ENCODE data around the gene LPP. TPM values are rescaled to one million over a fixed set of nuclear protein-coding genes. Genes with fewer than 3 reads are reported as not detected.

Gene LPP
- polyA plus RNA-seq, 3 donors, result 14.1 to 23.2 (median 15.3) TPM

GRCh38 chr3:188122571-188123169 lies 31.3 kb upstream of the LPP start:
- H3K4me1 ChIP-seq (ENCODE audit: control insufficient read depth in 1 of 2, insufficient read depth in 2 of 2, low read length in 2 of 2), result peaks cover 28 to 38% of the 10 kb centered on the region in 2 donors
- H3K4me1 Mint-ChIP-seq, result peaks cover 35% of the 10 kb centered on the region
- no peak overlapping the region for H2AFZ ChIP-seq (ENCODE audit: insufficient read depth, low read depth, low read length, poor library complexity, severe bottlenecking)
- H3K9me3 ChIP-seq (replicated peaks in 1 of 2; ENCODE audit: control insufficient read depth in 1 of 2, insufficient read depth in 1 of 2, low read length in 2 of 2), result no peaks in the 10 kb centered on the region
- no peak for TF ChIP-seq CTCF (IDR thresholded peaks at IDR 0.05)
- no peak overlapping the region for H3K4me3 Mint-ChIP-seq
- peaks cover under 1 to 3% (median 2%) of the 10 kb centered on the region in 3 donors for H3K27me3 Mint-ChIP-seq (ENCODE audit: low read depth in 3 of 3)
- H3K9me3 Mint-ChIP-seq, result peaks cover 0 to 2% (median 0%) of the 10 kb centered on the region in 7 donors
- H3K27ac Mint-ChIP-seq, result peak overlapping the region in 6 of 7 donors; percentile 11 to 89 (median 72)
- H3K4me2 ChIP-seq (replicated peaks; ENCODE audit: extremely low read depth, low read length, poor library complexity, severe bottlenecking), result peak overlapping the region; percentile 43
- peaks cover 0 to 3% of the 10 kb centered on the region in 2 donors for H3K36me3 Mint-ChIP-seq
- no peaks in the 10 kb centered on the region for H3K79me2 ChIP-seq (ENCODE audit: insufficient read depth, low read length)
- intact Hi-C loops (cut with micrococcal nuclease), result no loop called here
- peak overlapping the region in 1 of 3 experiments; percentile 52 for H3K4me3 ChIP-seq (replicated peaks in 1 of 3; ENCODE audit: low read depth in 2 of 3, low read length in 3 of 3)
- H3K36me3 ChIP-seq (replicated peaks in 1 of 2; ENCODE audit: control insufficient read depth in 1 of 2, insufficient read depth in 2 of 2, low read length in 2 of 2), result no peaks in the 10 kb centered on the region
- no peak overlapping the region for H3K9ac ChIP-seq (ENCODE audit: insufficient read depth, low read length, poor library complexity, severe bottlenecking)
- no peaks in the 10 kb centered on the region for H4K20me1 ChIP-seq (ENCODE audit: insufficient read depth, low read length)
- WGBS (ENCODE audit: insufficient coverage), result 20% methylated on average over 1 of the region's 4 CpGs
- peak overlapping the region in 1 of 2 donors; percentile 74 for H3K27ac ChIP-seq (ENCODE audit: low read depth in 1 of 2, low read length in 2 of 2)
- DNase-seq, result peak in 2 of 3 donors; percentile 15 to 42
- no peaks in the 10 kb centered on the region for H3K27me3 ChIP-seq (ENCODE audit: control insufficient read depth in 2 of 2, insufficient read depth in 2 of 2, low read length in 2 of 2)

GRCh38 chr3:188123170-188123905 lies 30.6 kb upstream of the LPP start:
- peak overlapping the region; percentile 31 to 89 (median 79) for H3K27ac Mint-ChIP-seq
- H3K4me3 Mint-ChIP-seq, result peak overlapping the region in 1 of 2 donors; percentile 48
- TF ChIP-seq CTCF (IDR thresholded peaks at IDR 0.05), result no peak
- H3K27me3 Mint-ChIP-seq (ENCODE audit: low read depth in 3 of 3), result peaks cover 2 to 3% (median 2%) of the 10 kb centered on the region in 3 donors
- peak; percentile 49 to 71 (median 68) for DNase-seq
- Histone ChIP-seq H3K9ac (ENCODE audit: insufficient read depth, low read length, poor library complexity, severe bottlenecking) (no peak overlapping the region), H3K27ac (ENCODE audit: low read depth in 1 of 2, low read length in 2 of 2) (peak overlapping the region in 1 of 2 donors; percentile 74), H3K4me3 (replicated peaks in 1 of 3; ENCODE audit: low read depth in 2 of 3, low read length in 3 of 3) (peak overlapping the region in 1 of 3 experiments; percentile 52), H2AFZ (ENCODE audit: insufficient read depth, low read depth, low read length, poor library complexity, severe bottlenecking) (no peak overlapping the region), H4K20me1 (ENCODE audit: insufficient read depth, low read length) (no peaks in the 10 kb centered on the region), H3K9me3 (replicated peaks in 1 of 2; ENCODE audit: control insufficient read depth in 1 of 2, insufficient read depth in 1 of 2, low read length in 2 of 2) (no peaks in the 10 kb centered on the region), H3K4me1 (ENCODE audit: control insufficient read depth in 1 of 2, insufficient read depth in 2 of 2, low read length in 2 of 2) (peaks cover 28 to 38% of the 10 kb centered on the region in 2 donors), H3K36me3 (replicated peaks in 1 of 2; ENCODE audit: control insufficient read depth in 1 of 2, insufficient read depth in 2 of 2, low read length in 2 of 2) (no peaks in the 10 kb centered on the region), H3K79me2 (ENCODE audit: insufficient read depth, low read length) (no peaks in the 10 kb centered on the region), H3K4me2 (replicated peaks; ENCODE audit: extremely low read depth, low read length, poor library complexity, severe bottlenecking) (peak overlapping the region; percentile 43), H3K27me3 (ENCODE audit: control insufficient read depth in 2 of 2, insufficient read depth in 2 of 2, low read length in 2 of 2) (no peaks in the 10 kb centered on the region)
- H3K36me3 Mint-ChIP-seq, result peaks cover 0 to 3% of the 10 kb centered on the region in 2 donors
- H3K4me1 Mint-ChIP-seq, result peaks cover 35% of the 10 kb centered on the region
- H3K9me3 Mint-ChIP-seq, result peaks cover 0 to 2% (median 0%) of the 10 kb centered on the region in 7 donors
- WGBS (ENCODE audit: insufficient coverage), result 0% methylated on average over 1 of the region's 6 CpGs
- intact Hi-C loops (cut with micrococcal nuclease), result no loop called here

Data from CD14-positive monocyte (primary cell).